Activated CD4-positive, alpha-beta T cell treated with anti-CD3 and anti-CD28 coated beads, Interleukin-10, Interleukin-2, amounts not matched to agents 100 ng/mL and 50 ng/mL, durations not matched to agents 16 hours and 8 hours (primary cell): ENCODE measurements around the gene ZDHHC23.

Experiments
- DNase-seq: peaks from one replicate; pipeline ENCODE4 v3.0.0-alpha.2; 2020

Gene ZDHHC23, protein sequence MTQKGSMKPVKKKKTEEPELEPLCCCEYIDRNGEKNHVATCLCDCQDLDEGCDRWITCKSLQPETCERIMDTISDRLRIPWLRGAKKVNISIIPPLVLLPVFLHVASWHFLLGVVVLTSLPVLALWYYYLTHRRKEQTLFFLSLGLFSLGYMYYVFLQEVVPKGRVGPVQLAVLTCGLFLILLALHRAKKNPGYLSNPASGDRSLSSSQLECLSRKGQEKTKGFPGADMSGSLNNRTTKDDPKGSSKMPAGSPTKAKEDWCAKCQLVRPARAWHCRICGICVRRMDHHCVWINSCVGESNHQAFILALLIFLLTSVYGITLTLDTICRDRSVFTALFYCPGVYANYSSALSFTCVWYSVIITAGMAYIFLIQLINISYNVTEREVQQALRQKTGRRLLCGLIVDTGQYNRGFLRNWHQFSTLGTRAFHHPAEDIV

DNA sequence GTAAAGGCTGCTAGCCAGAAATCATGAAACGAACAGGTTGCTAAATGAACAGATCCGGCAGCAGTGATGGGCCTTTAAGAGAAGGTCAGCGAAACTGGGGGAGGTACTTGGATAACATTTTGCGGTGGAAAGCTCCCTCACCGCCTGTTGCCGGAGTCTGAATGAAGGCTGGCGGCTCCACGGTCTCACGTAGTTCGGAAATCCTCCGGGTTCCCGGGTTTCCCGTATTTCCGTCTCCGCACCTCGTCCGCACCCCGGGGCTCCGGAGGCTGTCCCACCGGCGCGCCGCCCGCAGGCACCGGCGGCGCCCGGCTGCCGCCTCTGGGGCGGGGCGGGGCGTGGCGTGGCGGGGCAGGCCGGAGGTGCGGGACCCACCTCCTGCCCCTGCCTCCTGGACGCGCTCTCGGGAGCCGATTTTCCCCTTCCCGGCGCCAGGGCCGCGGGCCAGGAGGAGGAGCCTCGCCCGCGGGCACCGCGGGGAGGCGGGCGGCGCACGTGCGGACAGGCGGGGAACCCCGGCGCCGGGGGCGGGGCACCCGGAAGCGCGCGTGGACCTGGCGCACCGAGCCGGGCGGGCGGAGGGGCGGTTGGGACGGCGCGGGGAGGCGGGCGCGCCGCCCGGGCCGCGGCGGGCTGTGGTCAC is at the start of gene ZDHHC23:
TSS of gene ZDHHC23 (plus strand) at position 642 of the 643 bp plus-strand sequence. CDS start 790 bp downstream, outside the sequence.
- peak; percentile 63 for DNase-seq

- DNase-seq: no peak
These were observed 48.9 kb upstream of the ZDHHC23 start for GRCh38 chr3:113898892-113899291.

- DNase-seq: no peak
These were observed 41.2 kb upstream of the ZDHHC23 start for GRCh38 chr3:113906568-113907140.

DNA sequence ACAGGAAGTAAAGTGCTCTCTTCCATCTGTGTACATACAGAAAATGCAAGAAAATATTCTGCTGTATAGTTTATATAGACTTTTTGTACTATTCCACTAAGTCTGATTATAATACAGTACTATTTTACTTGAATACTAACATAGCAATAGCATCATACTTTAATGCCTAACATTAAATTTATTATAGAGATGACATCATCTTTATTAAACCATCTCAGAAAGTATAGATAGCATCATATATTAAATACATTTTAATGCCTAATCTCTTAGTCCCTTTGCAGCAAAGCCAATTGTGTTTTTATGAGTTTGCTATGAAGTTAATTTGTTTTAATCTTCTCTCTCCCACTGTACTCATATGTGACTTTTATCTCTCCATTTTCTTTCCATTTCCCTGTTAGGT is 39.7 kb upstream of the ZDHHC23 start:
- DNase-seq: no peak

DNA sequence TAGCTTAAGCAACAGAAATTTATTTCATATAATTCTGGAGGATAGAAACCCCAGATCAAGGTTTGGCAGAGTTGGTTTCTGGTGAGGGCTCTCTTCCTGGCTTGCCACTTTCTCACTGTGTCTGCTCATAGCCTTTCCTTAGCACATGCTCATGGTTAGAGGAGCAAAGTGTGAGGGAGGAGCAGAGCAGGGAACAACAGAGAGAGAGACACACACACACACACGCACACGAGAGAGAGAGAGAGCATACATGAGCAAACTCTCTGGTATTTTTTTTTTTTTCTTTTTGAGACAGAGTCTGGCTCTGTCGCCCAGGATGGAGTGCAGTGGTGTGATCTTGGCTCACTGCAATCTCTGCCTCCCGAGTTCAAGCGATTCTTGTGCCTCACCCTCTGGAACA is 36.8 kb upstream of the ZDHHC23 start:
- DNase-seq: no peak

DNA sequence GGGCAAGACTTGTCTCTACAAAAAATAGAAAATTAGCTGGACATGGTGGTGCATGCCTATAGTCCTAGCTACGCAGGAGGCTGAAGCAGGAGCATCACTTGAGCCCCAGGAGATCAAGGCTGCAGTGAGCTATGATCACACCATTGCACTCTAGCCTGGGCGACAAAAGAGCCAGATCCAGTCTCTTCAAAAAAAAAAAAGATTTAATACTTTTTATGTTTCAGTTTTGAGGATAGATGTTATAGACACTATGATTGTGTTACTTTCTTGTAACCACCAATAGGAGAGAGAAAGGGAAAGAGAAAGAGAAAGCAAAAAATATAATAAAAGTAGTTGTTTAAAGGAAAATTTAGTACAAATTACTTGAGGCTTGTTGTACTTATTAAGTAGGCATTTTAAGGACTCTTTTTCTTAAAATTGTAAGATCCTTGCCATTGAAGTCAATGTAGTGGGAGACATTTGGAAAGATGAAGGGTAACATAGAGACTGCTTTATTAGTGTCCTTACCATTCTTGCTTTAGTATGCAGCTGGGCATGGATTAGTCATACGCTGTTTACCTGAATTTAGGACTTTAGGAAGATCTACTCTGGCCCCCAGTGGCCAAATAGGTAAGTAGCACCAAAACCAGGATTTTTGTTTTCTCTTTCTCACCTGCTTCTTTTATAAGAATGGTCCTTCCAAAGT is 35.1 kb upstream of the ZDHHC23 start:
- peak; percentile 55 for DNase-seq

DNA sequence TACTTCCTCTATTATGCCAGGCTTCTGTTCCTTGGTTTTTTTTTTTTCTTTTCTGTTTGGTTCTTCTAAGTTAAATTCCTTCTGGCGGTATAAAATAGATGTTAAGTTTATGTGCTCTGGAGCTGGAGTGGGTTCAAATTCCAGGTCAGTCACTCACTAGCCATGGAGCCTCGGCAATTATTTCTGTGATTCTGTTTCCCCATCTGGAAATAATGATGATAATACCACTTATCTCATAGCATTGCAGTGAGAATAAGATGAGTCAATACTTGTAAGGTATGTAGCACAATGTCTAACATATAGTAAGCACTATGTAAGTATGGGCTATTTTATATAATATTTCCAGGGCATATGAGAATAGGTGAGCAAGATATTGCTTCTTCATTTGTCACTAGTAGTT is 33.2 kb upstream of the ZDHHC23 start:
- no peak for DNase-seq

DNA sequence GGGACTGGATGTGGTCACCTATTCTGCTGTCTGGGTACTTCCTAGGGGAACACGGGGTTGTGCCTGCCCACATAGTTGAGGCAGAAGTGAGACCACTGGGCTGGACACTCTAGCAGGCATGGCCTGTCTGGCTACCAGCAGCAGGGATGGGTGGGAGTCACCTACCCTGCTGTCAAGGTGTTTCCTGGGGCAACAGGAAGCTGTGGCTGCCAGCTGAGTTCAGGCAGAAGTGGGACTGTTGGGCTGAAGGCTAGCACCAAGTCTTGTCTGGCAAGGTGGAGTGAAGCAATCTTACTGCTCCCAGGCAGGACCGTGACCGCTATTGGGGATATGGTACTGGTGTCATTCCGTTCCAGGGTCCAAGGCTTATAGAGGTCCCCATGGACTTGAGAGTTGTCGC is 20.3 kb upstream of the ZDHHC23 start:
- no peak for DNase-seq

- DNase-seq: no peak
These were observed 982 bp upstream of the ZDHHC23 start for GRCh38 chr3:113946831-113947230.

DNA sequence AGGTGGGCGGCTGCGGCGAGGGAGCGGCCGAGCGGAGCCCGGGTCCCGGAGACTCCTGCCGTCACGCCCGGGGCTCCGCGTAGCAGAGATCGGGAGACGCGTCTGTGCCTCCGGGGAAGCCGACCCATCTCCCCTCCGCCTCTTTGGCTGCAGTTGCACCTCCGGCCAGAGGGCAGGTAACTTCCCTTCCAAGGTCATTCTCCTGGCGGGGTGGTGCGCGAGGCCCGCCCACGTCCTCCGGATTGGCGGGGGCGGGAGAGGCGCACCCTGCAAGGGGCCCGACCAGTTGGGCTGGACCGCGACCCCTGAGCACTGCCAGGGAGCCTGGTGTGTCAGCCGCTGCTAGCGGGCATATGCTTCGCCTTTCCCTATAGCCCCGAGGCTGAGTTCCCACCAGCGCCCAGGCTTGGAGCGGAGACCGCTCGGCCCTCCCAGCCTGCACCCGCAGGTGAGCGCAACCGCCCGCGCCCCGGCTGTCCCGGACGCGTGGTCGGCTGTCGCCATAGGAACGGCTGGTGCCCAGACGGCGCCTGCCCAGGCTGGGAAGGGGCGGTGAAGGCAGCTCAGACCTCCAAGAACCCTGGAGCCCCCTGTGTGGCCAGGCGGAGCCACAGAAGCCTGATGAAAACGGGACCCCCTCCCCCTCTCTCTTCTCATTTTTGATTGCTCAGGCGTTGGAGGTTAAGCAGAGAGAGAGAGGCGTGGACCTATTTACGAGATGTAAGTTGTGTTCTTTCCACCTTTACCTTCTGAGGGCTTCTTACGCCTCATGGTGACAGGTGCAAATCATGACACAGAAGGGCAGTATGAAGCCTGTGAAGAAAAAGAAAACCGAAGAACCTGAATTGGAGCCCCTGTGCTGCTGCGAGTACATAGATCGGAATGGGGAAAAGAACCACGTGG is 453 bp downstream of the ZDHHC23 start:
- peak; percentile 32 for DNase-seq

DNA sequence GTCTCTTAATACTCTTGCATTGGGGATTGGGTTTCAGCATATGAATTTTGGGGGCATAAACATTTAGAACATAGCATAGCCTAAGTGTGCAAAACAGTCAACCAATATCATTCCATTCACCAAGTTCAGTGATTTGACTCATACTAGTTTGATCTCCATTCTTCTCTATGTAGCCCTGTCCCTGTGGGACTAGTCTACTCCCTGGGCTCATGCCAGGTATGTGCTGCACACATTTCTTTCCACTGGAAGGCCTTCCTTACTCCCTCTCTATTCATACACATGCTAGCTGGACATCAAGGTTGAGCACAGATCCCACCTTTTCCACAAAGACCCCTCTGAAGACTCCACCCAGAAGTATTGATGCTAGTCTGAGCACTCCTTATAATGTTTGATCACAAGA is 5.1 kb downstream of the ZDHHC23 start:
- no peak for DNase-seq

DNA sequence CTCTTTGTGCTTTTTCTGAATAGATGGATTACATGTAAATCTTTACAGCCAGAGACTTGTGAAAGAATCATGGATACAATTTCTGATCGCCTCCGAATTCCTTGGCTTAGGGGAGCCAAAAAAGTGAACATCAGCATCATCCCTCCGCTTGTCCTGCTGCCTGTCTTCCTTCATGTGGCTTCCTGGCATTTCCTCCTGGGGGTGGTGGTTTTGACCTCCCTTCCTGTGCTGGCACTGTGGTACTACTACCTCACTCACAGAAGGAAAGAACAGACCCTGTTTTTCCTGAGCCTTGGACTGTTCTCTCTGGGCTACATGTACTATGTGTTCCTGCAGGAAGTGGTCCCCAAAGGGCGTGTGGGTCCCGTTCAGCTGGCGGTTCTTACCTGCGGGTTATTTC is 5.9 kb downstream of the ZDHHC23 start:
- no peak for DNase-seq

GRCh38 chr3:113954091-113954685 is 6.4 kb downstream of the ZDHHC23 start:
- DNase-seq: no peak

- peak; percentile 6 for DNase-seq
These were observed 16.1 kb downstream of the ZDHHC23 start for GRCh38 chr3:113963879-113964278.

GRCh38 chr3:113966172-113966571 is 18.4 kb downstream of the ZDHHC23 start:
- no peak for DNase-seq

DNA sequence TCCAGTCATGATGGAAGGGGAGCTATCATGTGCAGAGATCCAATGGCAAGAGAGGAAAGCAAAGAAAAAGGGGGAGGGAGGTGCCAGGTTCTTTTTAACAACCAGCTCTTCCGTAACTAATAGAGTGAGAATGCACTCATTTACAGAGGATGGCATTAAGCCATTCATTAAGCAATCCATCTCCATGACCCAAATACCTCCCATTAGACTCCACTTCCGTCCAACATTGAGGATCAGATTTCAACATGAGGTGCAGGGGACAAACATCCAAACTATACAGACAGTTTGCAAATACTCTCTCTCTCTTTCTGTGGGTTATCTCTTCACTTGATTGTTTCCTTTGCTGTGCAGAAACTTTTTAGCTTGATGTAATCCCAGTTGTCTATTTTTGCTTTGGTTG is 21.2 kb downstream of the ZDHHC23 start:
- no peak for DNase-seq

- DNase-seq: no peak
These were observed 30.0 kb downstream of the ZDHHC23 start for GRCh38 chr3:113977822-113978221.

DNA sequence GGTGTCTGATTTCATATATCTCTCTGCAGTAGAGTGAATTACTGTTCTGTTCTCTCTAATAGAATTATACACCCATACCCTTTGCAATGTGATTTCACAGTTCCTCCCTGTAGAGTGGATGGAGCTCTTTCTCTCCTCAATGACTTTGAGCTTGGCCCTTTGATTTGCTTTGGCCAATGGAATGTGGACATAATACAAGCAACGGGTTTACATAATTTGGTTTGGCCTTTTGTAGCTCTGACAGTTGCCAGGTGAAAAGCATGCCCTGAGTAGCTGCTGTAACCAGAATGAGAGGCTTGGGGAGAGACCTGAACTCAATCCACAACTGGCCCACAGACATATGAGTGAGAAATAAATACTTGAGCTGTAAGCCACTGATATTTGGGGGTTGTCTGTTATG is 32.1 kb downstream of the ZDHHC23 start:
- no peak for DNase-seq

DNA sequence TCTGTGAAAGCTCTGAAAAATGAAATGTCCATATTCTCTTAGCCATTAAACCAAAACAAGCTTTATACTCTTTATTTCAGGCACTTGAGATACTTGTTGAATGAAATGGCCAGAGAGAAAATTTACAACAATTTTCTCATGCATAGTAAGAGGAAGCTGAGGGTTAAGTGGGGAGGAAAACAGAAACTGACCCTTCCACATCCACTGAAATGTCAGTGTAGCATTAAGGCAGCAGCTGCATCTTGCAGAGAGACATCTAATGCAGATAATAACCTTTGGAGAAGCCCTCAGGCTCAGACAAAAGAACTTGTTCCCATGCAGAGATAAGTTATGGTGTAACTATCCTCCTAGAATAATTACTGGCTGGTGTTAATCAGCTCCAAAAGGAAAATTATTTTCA is 34.0 kb downstream of the ZDHHC23 start:
- no peak for DNase-seq

- DNase-seq: no peak
These were observed 35.7 kb downstream of the ZDHHC23 start for GRCh38 chr3:113983544-113983943.

DNA sequence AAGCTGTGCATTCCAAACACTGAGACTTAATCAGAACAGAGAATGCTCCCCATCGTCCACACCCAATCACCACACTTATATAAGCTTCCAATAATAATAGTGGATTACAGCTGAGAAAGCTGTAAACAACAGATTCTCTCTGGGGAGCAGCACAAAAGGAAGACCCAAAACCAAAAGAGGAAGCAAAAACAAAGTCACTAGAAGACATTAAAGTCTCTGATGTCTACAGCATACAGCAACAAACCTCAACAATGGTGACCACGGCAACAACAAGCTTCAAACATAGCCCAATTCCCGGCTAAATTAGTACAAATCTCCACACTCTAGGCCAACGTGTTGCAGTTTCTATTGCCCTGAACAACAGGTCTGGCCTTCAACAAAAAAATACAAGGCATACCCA is 37.7 kb downstream of the ZDHHC23 start:
- no peak for DNase-seq

DNA sequence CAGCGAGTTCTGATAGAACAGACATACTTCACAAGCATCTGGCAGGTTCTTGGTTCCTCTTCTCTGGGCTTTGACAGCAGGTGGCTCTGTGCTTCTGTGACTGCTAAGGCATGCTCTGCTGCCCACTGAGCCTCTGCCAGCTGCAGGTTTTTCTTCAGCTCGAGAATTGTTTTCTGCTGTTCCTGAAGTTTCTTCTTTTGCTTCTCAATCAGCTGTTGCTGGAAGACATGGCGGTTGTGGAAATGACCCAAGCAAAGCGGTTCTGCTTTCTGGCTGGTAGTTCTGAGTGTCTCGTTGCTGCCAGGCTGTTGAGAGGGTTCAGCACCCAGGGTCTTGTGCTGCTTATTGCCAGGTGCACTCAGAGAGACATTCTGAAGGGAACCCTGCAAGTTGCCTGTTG is 57.7 kb downstream of the ZDHHC23 start:
- DNase-seq: no peak
